Measurements from ENCODE around the gene HDHD2.
A peak's percentile ranks its signal among the peaks of the same experiment; 100 is the strongest.

Gene HDHD2

DNA sequence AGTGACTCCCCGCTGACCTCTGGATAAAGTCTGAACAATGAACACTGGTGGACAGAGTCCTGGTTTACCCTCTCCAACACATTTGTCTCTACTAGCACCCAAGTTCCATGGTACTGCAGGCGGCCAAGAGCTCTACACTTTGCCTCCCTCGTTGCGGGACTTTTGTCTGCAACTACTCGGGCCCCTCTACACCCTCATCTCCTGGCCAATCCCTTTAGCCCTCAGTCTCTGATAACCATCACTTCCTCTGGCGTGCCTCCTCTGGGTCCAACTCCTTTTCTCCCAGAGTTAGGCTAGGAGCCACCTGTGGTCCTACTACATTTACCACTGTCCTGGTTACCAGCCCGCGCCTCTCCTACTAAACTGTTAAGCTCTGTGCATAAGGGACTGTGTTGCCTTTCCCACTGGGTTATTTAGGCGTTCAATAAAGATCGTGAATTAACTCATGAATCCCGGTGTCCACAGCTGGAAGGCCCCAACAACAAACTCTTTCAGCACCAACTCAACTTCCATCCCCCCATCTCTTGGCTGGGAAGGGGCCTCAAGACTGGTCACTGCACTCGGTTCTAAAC is 757 bp downstream of the HDHD2 start:
- FAIRE-seq = no peak

GRCh38 chr18:47146206-47146605 is 4.1 kb downstream of the HDHD2 start:
- FAIRE-seq = no peak
- no peak for DNase-seq (ENCODE audit: extremely low spot score, insufficient read length, low read depth)

More for the DNA sequence above, 757 bp downstream of the HDHD2 start:
- no peak for DNase-seq (ENCODE audit: extremely low spot score, insufficient read length, low read depth)

DNA sequence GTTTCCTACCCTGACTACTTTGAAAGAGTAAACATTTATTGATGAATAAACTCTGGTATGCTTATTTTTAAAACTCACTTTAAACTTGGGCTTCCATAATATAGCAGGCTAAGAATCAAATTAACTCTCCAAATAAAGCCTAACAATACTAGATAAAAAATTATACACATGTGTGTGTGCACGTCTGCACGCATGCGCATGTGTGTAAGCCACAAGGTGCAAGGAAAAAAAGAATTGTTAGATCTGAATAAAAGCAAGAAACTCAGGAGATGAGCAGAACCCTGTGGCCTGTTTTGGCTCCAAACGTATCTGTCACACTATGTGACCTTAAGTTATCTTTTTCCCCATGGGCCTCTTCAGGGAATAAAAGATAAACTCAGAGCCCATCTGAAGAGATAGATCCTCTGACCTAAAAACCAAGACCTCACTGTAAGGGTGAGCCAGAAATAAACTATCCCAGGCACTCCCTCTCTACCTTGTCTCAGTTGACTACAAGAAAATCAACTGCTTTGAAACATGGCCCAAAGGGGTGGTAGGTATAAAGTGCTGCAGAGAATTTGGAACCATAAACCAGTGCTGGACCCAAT is 6.3 kb downstream of the HDHD2 start:
- no peak for FAIRE-seq
- no peak for DNase-seq (ENCODE audit: extremely low spot score, insufficient read length, low read depth)

- FAIRE-seq = no peak
- no peak for DNase-seq (ENCODE audit: extremely low spot score, insufficient read length, low read depth)
Measured at GRCh38 chr18:47143153-47143552, 7.1 kb downstream of the HDHD2 start.

- FAIRE-seq (no peak), DNase-seq (ENCODE audit: extremely low spot score, insufficient read length, low read depth) (no peak)
Measured at GRCh38 chr18:47141289-47141688, 9.0 kb downstream of the HDHD2 start.

DNA sequence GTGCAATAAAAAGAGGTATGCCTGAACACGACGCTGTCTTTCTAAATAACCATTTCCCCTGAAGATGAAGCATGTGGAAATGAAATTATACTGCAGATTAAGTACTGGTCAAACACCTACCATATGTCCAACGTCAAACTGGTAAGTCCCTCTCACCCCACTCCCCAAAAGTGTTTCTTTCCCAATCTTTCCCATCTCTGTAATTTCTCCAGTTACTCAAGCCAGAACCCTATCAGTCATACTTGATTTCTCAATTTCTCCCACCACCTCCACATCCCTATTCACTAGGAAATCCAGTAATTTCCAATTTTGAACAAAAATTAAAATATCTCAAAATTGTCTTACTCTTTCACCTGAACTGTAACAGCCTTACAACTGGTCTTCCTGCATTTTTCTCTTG is 29.2 kb downstream of the HDHD2 start:
- no peak for FAIRE-seq
- DNase-seq (ENCODE audit: extremely low spot score, insufficient read length, low read depth) = no peak

GRCh38 chr18:47120428-47120827 is 29.9 kb downstream of the HDHD2 start:
- FAIRE-seq (peak; percentile 76), DNase-seq (ENCODE audit: extremely low spot score, insufficient read length, low read depth) (no peak)

GRCh38 chr18:47118981-47119380 is 31.3 kb downstream of the HDHD2 start:
- DNase-seq (ENCODE audit: extremely low spot score, insufficient read length, low read depth) (no peak), FAIRE-seq (no peak)

DNA sequence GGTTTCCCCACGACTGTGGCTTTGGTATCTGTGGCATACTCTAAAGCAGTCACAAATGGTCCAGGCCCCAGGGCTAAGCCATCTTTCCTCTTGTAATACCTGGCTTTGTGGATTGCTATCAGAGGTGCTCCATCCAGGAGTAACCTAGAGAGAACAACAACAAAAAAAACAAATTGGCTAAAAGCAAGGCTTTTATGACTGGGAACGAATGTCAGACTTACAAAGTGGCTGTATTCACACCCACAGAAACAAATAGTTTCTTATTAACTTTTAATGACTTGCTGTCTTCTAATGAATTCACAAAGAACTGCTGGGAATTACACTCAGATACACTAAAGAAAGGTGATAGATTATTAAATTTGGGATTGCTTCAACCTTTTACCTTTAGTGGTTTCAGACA is 35.1 kb downstream of the HDHD2 start:
- DNase-seq (ENCODE audit: extremely low spot score, insufficient read length, low read depth) (no peak), FAIRE-seq (no peak)

DNA sequence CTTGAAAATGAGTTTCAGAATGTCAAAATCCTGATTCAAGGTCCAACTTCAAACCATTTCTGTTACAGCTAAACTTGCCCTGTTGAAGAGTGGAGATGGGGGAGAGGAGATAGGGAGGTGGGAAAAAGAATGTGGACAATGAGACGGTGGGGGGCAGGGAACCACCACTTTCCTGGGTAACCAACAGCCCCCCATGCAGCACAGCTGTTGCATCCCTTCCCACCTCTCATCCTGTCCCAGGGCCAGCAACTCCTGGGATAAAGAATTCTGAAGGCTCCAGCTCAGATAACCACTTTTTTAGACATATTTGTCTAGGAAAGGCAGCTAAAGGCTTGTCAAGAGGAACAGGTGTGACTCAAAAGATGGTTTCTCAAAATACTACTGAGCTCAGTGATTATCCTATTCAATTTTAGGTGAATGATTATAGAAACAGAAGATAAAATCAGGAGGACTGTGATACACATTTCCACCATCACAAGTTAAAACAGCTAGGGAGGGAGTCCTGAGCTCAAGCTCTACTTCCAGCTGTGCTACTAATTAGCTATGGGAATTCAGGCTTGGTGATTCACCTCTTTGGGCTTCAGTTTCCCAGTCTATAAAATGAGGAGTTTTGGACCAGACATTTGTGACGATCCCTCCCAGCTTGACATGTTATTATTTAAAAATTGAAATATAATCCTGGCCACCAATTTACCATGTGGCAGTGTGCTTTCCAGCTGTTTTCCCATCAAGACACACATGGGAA is 36.3 kb downstream of the HDHD2 start:
- FAIRE-seq = no peak
- no peak for DNase-seq (ENCODE audit: extremely low spot score, insufficient read length, low read depth)

GRCh38 chr18:47110492-47111274 is 39.6 kb downstream of the HDHD2 start:
- FAIRE-seq (no peak), DNase-seq (ENCODE audit: extremely low spot score, insufficient read length, low read depth) (no peak)

DNA sequence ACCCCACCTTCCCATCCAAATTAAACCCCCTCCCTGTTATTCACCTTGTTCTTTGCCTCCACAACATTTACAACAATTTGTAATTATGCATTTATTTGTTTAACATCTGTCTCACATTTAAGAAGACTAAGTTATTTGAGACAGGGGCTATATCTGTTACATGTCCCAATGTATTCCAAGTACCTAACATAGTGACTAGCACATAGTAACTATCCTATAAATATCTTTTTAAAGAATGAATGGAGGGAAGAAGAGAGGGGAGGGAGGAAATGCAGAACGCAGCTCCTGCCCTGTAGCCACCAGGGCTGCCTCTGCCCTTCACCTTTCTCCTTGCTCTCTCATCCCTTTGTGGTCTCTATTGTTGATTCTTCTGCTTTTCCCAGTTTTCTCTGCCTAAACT is 40.6 kb downstream of the HDHD2 start:
- no peak for FAIRE-seq

DNA sequence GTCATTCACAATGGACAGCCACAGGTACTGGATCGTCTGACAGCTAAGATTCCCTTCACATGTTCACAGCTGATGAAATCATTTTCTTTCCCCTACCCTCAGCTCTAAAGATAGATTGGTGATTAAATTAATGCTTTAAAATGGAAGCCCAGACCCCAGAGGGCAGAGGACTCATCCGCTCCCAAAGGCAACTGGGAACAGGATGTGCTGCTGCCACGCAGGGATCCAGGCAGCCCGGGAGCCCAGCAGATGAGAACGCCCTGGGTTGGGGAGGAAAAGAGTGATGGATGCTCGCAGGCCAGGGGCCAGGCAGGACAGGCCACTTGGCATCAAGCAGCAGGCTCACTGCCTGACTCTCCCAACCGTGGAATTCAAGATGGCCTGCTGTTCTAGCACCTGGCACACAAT is 41.3 kb downstream of the HDHD2 start:
- no peak for DNase-seq (ENCODE audit: extremely low spot score, insufficient read length, low read depth)
- FAIRE-seq = no peak

More for the DNA sequence above, 40.6 kb downstream of the HDHD2 start:
- DNase-seq (ENCODE audit: extremely low spot score, insufficient read length, low read depth) = no peak

DNA sequence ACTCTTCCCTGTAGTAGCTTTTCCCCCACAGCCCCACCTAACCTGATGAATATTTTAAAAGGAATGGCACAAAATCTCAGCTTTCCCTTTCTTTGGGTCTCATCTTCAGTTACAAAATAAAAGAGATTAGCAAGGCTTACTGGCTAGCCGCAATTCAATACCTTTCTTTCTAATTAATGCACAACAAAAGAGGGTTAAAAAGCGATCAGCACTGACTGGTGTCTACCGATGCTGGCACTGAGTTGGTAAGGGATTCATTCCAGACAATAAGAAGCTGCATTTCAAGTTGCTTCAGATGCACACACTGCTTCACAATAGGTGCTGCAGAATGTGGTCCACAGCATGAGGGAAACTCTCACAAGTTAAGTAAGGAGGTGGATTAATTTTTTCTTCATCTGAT is 41.9 kb downstream of the HDHD2 start:
- no peak for DNase-seq (ENCODE audit: extremely low spot score, insufficient read length, low read depth)
- FAIRE-seq = no peak

DNA sequence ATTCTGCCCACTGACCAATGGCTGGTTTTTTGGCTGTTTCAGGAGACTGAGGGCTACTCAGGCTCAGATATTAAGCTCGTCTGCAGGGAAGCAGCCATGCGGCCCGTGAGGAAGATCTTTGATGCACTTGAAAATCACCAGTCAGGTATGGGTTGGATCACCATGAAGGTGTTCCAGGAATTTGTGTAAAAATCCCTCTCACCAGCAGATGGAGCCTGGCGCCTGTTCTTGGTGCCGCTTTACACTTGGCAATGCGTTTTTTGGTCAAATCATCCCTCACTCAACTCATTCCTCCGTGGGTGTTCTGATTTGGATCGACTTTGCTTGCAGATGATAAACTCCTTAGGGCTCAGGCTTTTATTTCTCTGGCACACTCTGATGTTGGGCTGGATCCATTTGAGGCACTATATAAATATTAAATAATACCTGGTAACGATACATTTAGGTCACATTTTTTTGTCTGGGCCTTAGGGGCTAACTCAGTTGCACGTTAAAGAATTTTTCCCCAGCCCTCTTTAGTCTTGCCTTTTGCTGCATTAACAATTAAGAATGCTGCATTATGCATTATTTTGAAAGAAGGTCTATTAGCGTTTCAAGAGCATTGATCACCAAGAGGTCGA is 50.0 kb downstream of the HDHD2 start:
- DNase-seq (ENCODE audit: extremely low spot score, insufficient read length, low read depth) (peak; percentile 4), FAIRE-seq (peak; percentile 70)

DNA sequence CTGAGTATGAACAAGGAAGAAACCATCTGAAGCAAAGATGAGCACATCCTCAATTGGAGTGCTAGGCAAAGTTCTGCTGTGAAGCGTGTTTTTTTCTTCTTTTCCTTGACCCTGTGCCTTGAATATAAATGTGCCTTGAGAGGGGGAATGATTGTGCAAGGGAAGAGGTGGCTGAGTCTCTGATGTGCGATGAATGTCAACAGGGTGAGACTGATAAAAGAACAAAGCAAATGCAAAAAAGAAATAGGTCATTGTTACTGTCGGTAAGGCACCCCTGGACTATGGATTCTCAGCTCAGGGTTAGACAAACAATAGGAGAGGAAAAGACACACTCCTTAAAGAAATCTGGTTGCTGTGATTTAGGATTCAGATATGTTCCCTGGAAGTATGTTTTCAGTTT is 54.5 kb downstream of the HDHD2 start:
- no peak for DNase-seq (ENCODE audit: extremely low spot score, insufficient read length, low read depth)
- FAIRE-seq = no peak

DNA sequence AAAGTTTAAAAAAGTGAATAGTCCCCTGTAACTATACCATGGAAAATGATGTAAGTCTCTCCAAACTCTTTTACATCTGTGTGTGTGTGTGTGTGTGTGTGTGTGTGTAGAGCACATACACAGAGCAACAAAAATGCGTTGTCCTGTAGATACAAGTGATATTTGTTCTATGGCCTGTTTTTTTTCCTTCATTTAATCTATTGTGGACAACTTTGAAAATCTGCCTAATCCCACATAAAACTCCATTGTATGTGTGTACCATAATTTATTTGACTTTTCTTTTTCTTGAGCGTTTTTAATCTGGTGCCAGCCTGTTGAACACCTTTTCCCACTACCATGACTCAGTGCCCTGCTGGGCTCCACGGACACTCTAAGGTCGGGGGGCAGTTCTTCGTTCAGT is 62.6 kb downstream of the HDHD2 start:
- no peak for DNase-seq (ENCODE audit: extremely low spot score, insufficient read length, low read depth)
- no peak for FAIRE-seq

GRCh38 chr18:47081578-47081977 is 68.7 kb downstream of the HDHD2 start:
- no peak for FAIRE-seq
- no peak for DNase-seq (ENCODE audit: extremely low spot score, insufficient read length, low read depth)

GRCh38 chr18:47080872-47081271 is 69.4 kb downstream of the HDHD2 start:
- DNase-seq (ENCODE audit: extremely low spot score, insufficient read length, low read depth) (no peak), FAIRE-seq (no peak)

DNA sequence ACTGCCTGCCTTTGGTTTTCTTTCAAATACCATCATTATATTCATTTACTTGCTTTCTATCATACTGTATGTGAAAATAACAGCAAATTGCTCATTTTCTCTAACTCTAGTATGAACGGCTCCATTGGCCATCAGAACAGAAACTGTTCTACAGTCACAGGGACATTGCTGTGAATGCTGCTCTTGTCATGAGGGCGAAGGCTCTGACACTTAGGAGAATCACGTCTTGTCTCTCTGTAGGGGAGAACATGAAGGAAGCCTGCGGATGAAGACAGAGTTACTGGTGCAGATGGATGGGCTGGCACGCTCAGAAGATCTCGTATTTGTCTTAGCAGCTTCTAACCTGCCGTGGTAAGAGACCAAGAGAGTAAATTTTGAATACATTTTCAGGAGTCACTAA is 73.2 kb downstream of the HDHD2 start:
- FAIRE-seq (no peak), DNase-seq (ENCODE audit: extremely low spot score, insufficient read length, low read depth) (no peak)

Data from GM18507 (cell line).